ENCODE results near the gene FBXL16.

The FBXL16 gene

GRCh38 chr16:728890-729744 lies 23.5 kb upstream of the FBXL16 start:
- Histone ChIP-seq H3K9me3 (replicated peaks; ENCODE audit: insufficient read depth, low read length) (no peaks in the 10 kb centered on the region), H3K4me3 (ENCODE audit: low read length) (no peak overlapping the region), H3K4me1 (ENCODE audit: low read length) (no peaks in the 10 kb centered on the region; the same call in 1 of the 2 replicates), H3K79me2 (ENCODE audit: low read length) (no peaks in the 10 kb centered on the region), H3K9me2 (replicated peaks; ENCODE audit: insufficient read depth, low read length) (no peaks in the 10 kb centered on the region), H3K9ac (ENCODE audit: low read length) (no peak overlapping the region), H3F3A (ENCODE audit: insufficient read depth, low read length) (peaks cover 13% of the 10 kb centered on the region; the same call in 1 of the 2 replicates), H3K27ac (ENCODE audit: low read length) (no peak overlapping the region), H3K36me3 (replicated peaks; ENCODE audit: insufficient read depth, low read length) (no peaks in the 10 kb centered on the region), H4K20me1 (ENCODE audit: insufficient read depth, low read length) (no peaks in the 10 kb centered on the region), H3K4me2 (ENCODE audit: low read depth, low read length) (no peak overlapping the region), H3K27me3 (replicated peaks; ENCODE audit: insufficient read depth, low read length) (no peaks in the 10 kb centered on the region), H2AFZ (ENCODE audit: low read length) (no peak overlapping the region)
- no peak for TF ChIP-seq EZH2 (optimal IDR thresholded peaks at IDR 0.05; ENCODE audit: low read depth, low read length)
- no peak for TF ChIP-seq EZH2phosphoT487 (IDR thresholded peaks at IDR 0.05; ENCODE audit: low read length)
- TF ChIP-seq CTCF (IDR thresholded peaks at IDR 0.05; ENCODE audit: low read length), result no peak
- DNase-seq, result no peak

DNA sequence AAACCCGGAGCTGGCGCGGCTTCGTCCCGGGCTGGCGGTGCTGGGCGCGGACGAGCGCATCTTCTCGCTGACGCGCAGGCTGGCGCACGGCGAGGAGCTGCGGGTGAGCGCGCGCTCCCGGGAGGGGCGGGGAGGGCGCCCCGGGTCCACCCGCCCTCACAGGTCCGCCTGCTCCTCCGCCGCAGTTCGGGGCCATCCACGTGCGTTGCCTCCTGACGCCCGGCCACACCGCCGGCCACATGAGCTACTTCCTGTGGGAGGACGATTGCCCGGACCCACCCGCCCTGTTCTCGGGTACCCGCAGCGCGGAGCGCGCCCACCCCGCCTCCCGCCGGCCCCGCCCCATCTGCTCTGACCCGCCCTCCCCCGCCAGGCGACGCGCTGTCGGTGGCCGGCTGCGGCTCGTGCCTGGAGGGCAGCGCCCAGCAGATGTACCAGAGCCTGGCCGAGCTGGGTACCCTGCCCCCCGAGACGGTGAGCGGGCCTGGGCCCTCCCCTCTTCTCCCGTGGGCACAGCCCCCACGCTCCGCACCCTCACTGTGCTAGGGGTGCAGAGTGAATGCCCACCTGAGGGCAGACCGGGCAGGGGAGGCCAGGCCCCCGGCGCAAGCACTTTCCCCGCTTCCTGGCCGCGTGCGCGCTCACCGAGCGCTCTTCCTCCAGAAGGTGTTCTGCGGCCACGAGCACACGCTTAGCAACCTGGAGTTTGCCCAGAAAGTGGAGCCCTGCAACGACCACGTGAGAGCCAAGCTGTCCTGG lies 22.7 kb upstream of the FBXL16 start:
- Histone ChIP-seq H2AFZ (ENCODE audit: low read length) (no peak overlapping the region), H3K36me3 (replicated peaks; ENCODE audit: insufficient read depth, low read length) (no peaks in the 10 kb centered on the region), H3K27ac (ENCODE audit: low read length) (no peak overlapping the region), H3K9me2 (replicated peaks; ENCODE audit: insufficient read depth, low read length) (no peaks in the 10 kb centered on the region), H3K4me2 (ENCODE audit: low read depth, low read length) (peak overlapping the region; percentile 52), H3K4me3 (ENCODE audit: low read length) (peak overlapping the region; percentile 36; the same call in 1 of the 2 replicates), H3F3A (ENCODE audit: insufficient read depth, low read length) (peaks cover 13% of the 10 kb centered on the region; the same call in 1 of the 2 replicates), H3K79me2 (ENCODE audit: low read length) (no peaks in the 10 kb centered on the region), H3K9me3 (replicated peaks; ENCODE audit: insufficient read depth, low read length) (no peaks in the 10 kb centered on the region), H3K27me3 (replicated peaks; ENCODE audit: insufficient read depth, low read length) (no peaks in the 10 kb centered on the region), H4K20me1 (ENCODE audit: insufficient read depth, low read length) (no peaks in the 10 kb centered on the region), H3K4me1 (ENCODE audit: low read length) (no peaks in the 10 kb centered on the region; the same call in 1 of the 2 replicates), H3K9ac (ENCODE audit: low read length) (no peak overlapping the region)
- TF ChIP-seq EZH2phosphoT487 (IDR thresholded peaks at IDR 0.05; ENCODE audit: low read length), result no peak
- no peak for TF ChIP-seq CTCF (IDR thresholded peaks at IDR 0.05; ENCODE audit: low read length)
- TF ChIP-seq EZH2 (optimal IDR thresholded peaks at IDR 0.05; ENCODE audit: low read depth, low read length), result no peak
- peak; percentile 93 for DNase-seq

- Histone ChIP-seq H4K20me1 (ENCODE audit: insufficient read depth, low read length) (no peaks in the 10 kb centered on the region), H3K9me2 (replicated peaks; ENCODE audit: insufficient read depth, low read length) (no peaks in the 10 kb centered on the region), H3F3A (ENCODE audit: insufficient read depth, low read length) (peaks cover 13% of the 10 kb centered on the region; the same call in 1 of the 2 replicates), H3K4me1 (ENCODE audit: low read length) (no peaks in the 10 kb centered on the region; the same call in 1 of the 2 replicates), H3K36me3 (replicated peaks; ENCODE audit: insufficient read depth, low read length) (no peaks in the 10 kb centered on the region), H3K4me3 (ENCODE audit: low read length) (peak overlapping the region; percentile 96), H3K9me3 (replicated peaks; ENCODE audit: insufficient read depth, low read length) (no peaks in the 10 kb centered on the region), H3K4me2 (ENCODE audit: low read depth, low read length) (peak overlapping the region; percentile 100), H3K27me3 (replicated peaks; ENCODE audit: insufficient read depth, low read length) (no peaks in the 10 kb centered on the region), H3K9ac (ENCODE audit: low read length) (peak overlapping the region; percentile 85), H3K27ac (ENCODE audit: low read length) (peak overlapping the region; percentile 43; the same call in 1 of the 2 replicates), H2AFZ (ENCODE audit: low read length) (peak overlapping the region; percentile 80), H3K79me2 (ENCODE audit: low read length) (no peaks in the 10 kb centered on the region)
- TF ChIP-seq CTCF (IDR thresholded peaks at IDR 0.05; ENCODE audit: low read length), result no peak
- no peak for TF ChIP-seq EZH2phosphoT487 (IDR thresholded peaks at IDR 0.05; ENCODE audit: low read length)
- no peak for TF ChIP-seq EZH2 (optimal IDR thresholded peaks at IDR 0.05; ENCODE audit: low read depth, low read length)
- DNase-seq, result peak; percentile 47
These were observed 21.8 kb upstream of the FBXL16 start for GRCh38 chr16:727291-727977.
